MM.1S (cell line): ENCODE measurements around the gene OTOA.
"Not testable (repeated sequence)": the region's sequence is repeated elsewhere in the genome, so short reads cannot be mapped to it uniquely, and the experiment has no call there.

Source experiments
- DNase-seq: peaks from one replicate; pipeline ENCODE4 v3.0.0-alpha.2; 2015
- H2AFZ ChIP-seq: fragments of 300-600 bp; sonication (generic); 2 replicates; pipeline ENCODE4 v1.6.0; 2016; ENCODE audit warnings: antibody characterized with exemption, low read length
- H3F3A ChIP-seq: fragments of 300-600 bp; sonication (generic); 2 replicates; pipeline ENCODE4 v1.6.1; 2016; ENCODE audit warnings: mild to moderate bottlenecking, antibody characterized with exemption, low read length, moderate library complexity, mixed read lengths; ENCODE audit not compliant: insufficient read depth
- H3K27ac ChIP-seq: fragments of 300-600 bp; sonication (generic); 2 replicates; pipeline ENCODE4 v1.5.1; 2016; ENCODE audit warnings: mild to moderate bottlenecking, low read length
- H3K27me3 ChIP-seq: fragments of 300-600 bp; sonication (generic); replicated peaks from 2 replicates; pipeline ENCODE4 v1.6.0; 2016; ENCODE audit warnings: low read length; ENCODE audit not compliant: insufficient read depth
- H3K36me3 ChIP-seq: fragments of 300-600 bp; sonication (generic); replicated peaks from 2 replicates; pipeline ENCODE4 v1.6.1; 2016; ENCODE audit warnings: mild to moderate bottlenecking, low read length, mixed read lengths; ENCODE audit not compliant: insufficient read depth
- H3K4me1 ChIP-seq: fragments of 300-600 bp; sonication (generic); 2 replicates; pipeline ENCODE4 v1.6.1; 2016; ENCODE audit warnings: low read length, mixed read lengths
- H3K4me2 ChIP-seq: fragments of 300-600 bp; sonication (generic); 2 replicates; pipeline ENCODE4 v1.6.0; 2016; ENCODE audit warnings: low read depth, low read length
- H3K4me3 ChIP-seq: fragments of 300-600 bp; sonication (generic); 2 replicates; pipeline ENCODE4 v1.5.1; 2016; ENCODE audit warnings: low read length, mixed read lengths
- H3K79me2 ChIP-seq: fragments of 300-600 bp; sonication (generic); 2 replicates; pipeline ENCODE4 v1.6.1; 2016; ENCODE audit warnings: mixed run types, low read length, mixed read lengths
- H3K9ac ChIP-seq: fragments of 300-600 bp; sonication (generic); 2 replicates; pipeline ENCODE4 v1.6.1; 2016; ENCODE audit warnings: low read length, mixed read lengths
- H3K9me2 ChIP-seq: fragments of 300-600 bp; sonication (generic); replicated peaks from 2 replicates; pipeline ENCODE4 v1.6.1; 2016; ENCODE audit warnings: mild to moderate bottlenecking, low read length, mixed read lengths; ENCODE audit not compliant: insufficient read depth
- H3K9me3 ChIP-seq: fragments of 300-600 bp; sonication (generic); replicated peaks from 2 replicates; pipeline ENCODE4 v1.6.1; 2016; ENCODE audit warnings: mild to moderate bottlenecking, low read length, mixed read lengths; ENCODE audit not compliant: insufficient read depth
- H4K20me1 ChIP-seq: fragments of 300-600 bp; sonication (generic); 2 replicates; pipeline ENCODE4 v1.6.1; 2016; ENCODE audit warnings: mild to moderate bottlenecking, low read length, moderate library complexity, mixed read lengths; ENCODE audit not compliant: insufficient read depth
- CTCF ChIP-seq: fragments of 300-600 bp; sonication (generic); IDR thresholded peaks from 2 replicates; pipeline ENCODE4 v1.5.1; 2016; ENCODE audit warnings: antibody characterized with exemption, low read length, mixed read lengths
- EZH2 ChIP-seq: fragments of 300-600 bp; sonication (generic); optimal IDR thresholded peaks from 2 replicates; pipeline ENCODE3; 2017; ENCODE audit warnings: low read depth, mild to moderate bottlenecking, antibody characterized with exemption, low read length, mixed read lengths
- EZH2phosphoT487 ChIP-seq: fragments of 300-600 bp; sonication (generic); IDR thresholded peaks from 2 replicates; pipeline ENCODE4 v1.6.1; 2018; ENCODE audit warnings: antibody characterized with exemption, low read length

OTOA gene

GRCh38 chr16:21646091-21646490, 17.7 kb upstream of the OTOA start:
- DNase-seq, result no peak
- H3K79me2 ChIP-seq, result peaks cover 33% of the 10 kb centered on the region
- H3K4me2 ChIP-seq, result peak overlapping the region; percentile 85; the same call in 1 of the 2 replicates
- no peak overlapping the region for H3K4me3 ChIP-seq
- no peak overlapping the region for H2AFZ ChIP-seq
- no peaks in the 10 kb centered on the region for H4K20me1 ChIP-seq
- H3K27ac ChIP-seq, result no peak overlapping the region
- no peaks in the 10 kb centered on the region for H3K36me3 ChIP-seq
- TF ChIP-seq EZH2phosphoT487 (no peak), EZH2 (no peak), CTCF (no peak)
- no peaks in the 10 kb centered on the region for H3K27me3 ChIP-seq
- H3K4me1 ChIP-seq, result peaks cover 20% of the 10 kb centered on the region
- H3K9ac ChIP-seq, result no peak overlapping the region
- H3F3A ChIP-seq, result peaks cover 12% of the 10 kb centered on the region
- no peaks in the 10 kb centered on the region for H3K9me3 ChIP-seq
- no peaks in the 10 kb centered on the region for H3K9me2 ChIP-seq

DNA sequence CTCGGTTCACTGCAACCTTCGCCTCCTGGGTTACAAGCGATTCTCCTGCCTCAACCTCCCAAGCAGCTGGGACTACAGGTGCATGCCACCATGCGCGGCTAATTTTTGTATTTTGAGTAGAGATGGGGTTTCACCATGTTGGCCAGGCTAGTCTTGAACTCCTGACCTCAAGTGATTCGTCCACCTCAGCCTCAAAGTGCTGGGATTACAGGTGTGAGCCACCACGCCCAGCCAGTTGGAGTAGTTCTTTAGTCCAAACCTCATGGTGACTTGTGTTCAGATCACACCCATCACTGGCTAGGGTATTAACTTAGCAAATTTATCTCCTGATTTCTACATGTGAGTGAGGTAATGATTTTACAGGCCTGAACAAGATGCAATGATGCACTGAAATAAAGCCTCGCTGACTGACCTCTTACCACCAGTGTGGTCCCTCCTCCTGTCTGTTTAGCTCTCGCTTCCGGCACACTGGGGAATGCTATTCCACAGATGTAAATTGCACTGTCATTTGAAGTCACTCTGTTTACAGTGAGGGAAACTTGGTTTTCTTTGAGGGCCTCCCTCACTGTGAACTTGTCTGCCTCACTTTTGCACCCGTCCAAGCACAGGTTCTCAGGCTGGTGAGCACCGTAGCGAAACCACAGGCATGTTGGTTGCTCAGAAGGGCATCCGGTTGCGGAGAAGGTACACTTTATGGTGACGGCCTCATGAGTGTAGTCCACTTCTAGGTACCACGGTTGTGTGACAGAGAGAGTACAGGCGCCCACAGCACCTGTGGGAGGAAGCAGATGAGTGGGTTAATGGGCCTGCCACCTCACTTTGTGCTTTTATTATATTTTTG, 16.8 kb upstream of the OTOA start:
- H3K4me3 ChIP-seq, result no peak overlapping the region
- H3K79me2 ChIP-seq, result peaks cover 27% of the 10 kb centered on the region
- H3K27me3 ChIP-seq, result no peaks in the 10 kb centered on the region
- no peak overlapping the region for H3K9ac ChIP-seq
- H3K27ac ChIP-seq, result no peak overlapping the region
- H3K36me3 ChIP-seq, result no peaks in the 10 kb centered on the region
- no peak overlapping the region for H3K4me2 ChIP-seq
- no peaks in the 10 kb centered on the region for H4K20me1 ChIP-seq
- no peaks in the 10 kb centered on the region for H3K9me3 ChIP-seq
- no peaks in the 10 kb centered on the region for H3K9me2 ChIP-seq
- DNase-seq, result no peak
- H2AFZ ChIP-seq, result no peak overlapping the region
- H3F3A ChIP-seq, result peaks cover 12% of the 10 kb centered on the region
- no peak for TF ChIP-seq EZH2phosphoT487
- no peak for TF ChIP-seq EZH2
- no peak for TF ChIP-seq CTCF
- peaks cover 20% of the 10 kb centered on the region for H3K4me1 ChIP-seq

DNA sequence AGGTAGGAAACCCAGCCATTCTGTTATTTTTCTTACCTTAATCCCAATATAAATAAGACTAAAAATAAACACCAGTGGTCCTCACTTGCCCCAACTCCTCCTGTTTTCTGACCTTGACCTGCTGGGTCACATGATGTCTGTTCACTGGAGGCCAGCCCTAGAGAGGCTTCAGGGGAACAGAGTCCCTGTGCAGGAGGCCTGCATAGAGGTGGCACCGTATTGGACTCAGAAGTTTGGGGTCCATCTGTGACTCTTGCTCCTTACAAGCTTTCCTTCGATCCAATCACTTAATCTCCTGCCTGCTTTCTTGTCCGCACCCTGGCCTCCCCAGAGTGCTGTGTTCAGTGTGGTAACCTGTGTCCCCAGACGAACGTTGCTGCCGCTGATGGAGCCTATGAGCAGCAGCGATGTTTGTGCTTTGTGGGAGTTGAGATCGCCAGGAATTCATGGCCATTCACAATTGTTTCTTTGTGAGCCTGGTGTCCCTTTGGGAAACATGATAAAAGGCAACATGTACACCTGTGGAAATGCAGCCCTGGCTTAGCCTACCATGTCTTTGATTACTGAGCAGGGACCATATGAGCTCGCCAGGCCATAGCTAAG, 16.1 kb upstream of the OTOA start:
- TF ChIP-seq EZH2, result no peak
- Histone ChIP-seq H3K9ac (no peak overlapping the region), H3K27ac (no peak overlapping the region), H3K9me3 (no peaks in the 10 kb centered on the region), H3K4me2 (no peak overlapping the region), H3K4me3 (no peak overlapping the region), H4K20me1 (no peaks in the 10 kb centered on the region), H3K4me1 (peaks cover 20% of the 10 kb centered on the region), H3K36me3 (no peaks in the 10 kb centered on the region), H3F3A (peaks cover 12% of the 10 kb centered on the region), H3K9me2 (no peaks in the 10 kb centered on the region), H3K79me2 (peaks cover 26% of the 10 kb centered on the region), H2AFZ (no peak overlapping the region), H3K27me3 (no peaks in the 10 kb centered on the region)
- no peak for DNase-seq

DNA sequence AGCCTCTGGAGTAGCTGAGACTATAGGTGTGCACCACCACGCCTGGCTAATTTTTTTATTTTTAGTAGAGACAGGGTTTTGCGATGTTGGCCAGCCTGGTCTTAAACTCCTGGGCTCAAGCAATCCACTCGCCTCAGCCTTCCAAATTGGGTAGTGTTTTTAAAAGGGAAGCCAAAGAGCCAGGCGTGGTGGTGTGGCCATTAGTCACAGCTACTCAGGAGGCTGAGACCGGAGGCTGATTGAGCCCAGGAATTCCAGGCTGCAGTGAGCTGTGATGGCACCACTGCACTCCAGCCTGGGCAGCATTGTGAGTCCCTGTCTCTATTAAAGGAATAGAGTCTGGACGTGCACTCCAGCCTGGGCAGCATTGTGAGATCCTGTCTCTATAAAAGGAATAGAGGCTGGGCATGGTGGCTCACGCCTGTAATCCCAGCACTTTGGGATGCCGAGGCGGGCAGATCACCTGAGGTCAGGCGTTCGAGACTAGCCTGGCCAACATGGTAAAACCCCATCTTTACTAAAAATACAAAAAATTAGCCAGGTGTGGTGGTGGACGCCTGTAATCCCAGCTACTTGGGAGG, 13.9 kb upstream of the OTOA start:
- not testable (repeated sequence) for H4K20me1 ChIP-seq, H3F3A ChIP-seq, H3K9ac ChIP-seq, H3K27me3 ChIP-seq, H3K4me2 ChIP-seq, DNase-seq, H3K9me3 ChIP-seq, H3K4me1 ChIP-seq, H3K36me3 ChIP-seq, H2AFZ ChIP-seq, H3K9me2 ChIP-seq, H3K4me3 ChIP-seq, H3K27ac ChIP-seq
- peaks cover 24% of the 10 kb centered on the region for H3K79me2 ChIP-seq
